ENCODE measurements around the gene P2RY14. TPM values are rescaled to one million over a fixed set of nuclear protein-coding genes. Genes with fewer than 3 reads are reported as not detected.

P2RY14 gene
- total and polyA plus RNA-seq, 2 of the 13 experiments (the other 11 are each of a cell fraction or from before 2014, with no cell fraction given) = not detected

DNA sequence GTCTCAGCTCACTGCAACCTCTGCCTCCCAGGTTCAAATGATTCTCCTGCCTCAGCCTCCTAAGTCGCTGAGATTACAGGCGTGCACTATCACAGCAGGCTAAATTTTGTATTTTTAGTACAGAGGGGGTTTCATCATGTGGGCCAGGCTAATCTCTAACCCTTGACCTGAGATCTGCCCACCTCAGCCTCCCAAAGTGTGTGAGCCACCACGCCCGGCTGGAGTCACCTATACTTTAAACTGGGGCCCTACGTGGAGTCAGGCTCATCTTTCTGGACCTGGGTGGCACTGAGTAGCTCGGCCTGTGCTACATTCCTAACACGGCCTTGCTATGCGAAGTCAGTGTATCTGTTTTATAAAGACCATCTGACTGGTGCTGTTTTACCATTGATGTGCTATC is 81.1 kb downstream of the P2RY14 start:
- intact Hi-C loops (cut with micrococcal nuclease; ENCODE audit: unreplicated experiment) (loop anchor here (5.0 kb wide), 1 partner anchor 1405 kb away; the partner anchor contains the start of gene ANKUB1), in situ Hi-C loops (cut with HindIII; ENCODE audit: extremely low pct_ligation_motif_present, low pct_unique_long_range_greater_than_20kb) (no loop called here)
- peak; percentile 30; the same call in 2 of the 3 replicates for ATAC-seq
- no peak for FAIRE-seq
- Histone ChIP-seq H3K4me3 (replicated peaks in 1 of 3; ENCODE audit: insufficient read depth in 1 of 3, low read depth in 2 of 3, low read length in 3 of 3) (peak overlapping the region in 1 of 3 experiments; percentile 18; a peak in 2 of 6 replicates), H3K79me2 (ENCODE audit: insufficient read depth, low read length) (no peaks in the 10 kb centered on the region), H3K36me3 (replicated peaks in 1 of 2; ENCODE audit: control insufficient read depth in 1 of 2, insufficient read depth in 2 of 2, low read length in 2 of 2) (no peaks in the 10 kb centered on the region), H3K27ac (ENCODE audit: extremely low read length, insufficient read depth, low read length) (peak overlapping the region; percentile 89), H4K20me1 (ENCODE audit: insufficient read depth, low read length) (no peaks in the 10 kb centered on the region), H3K4me2 (ENCODE audit: low read depth, low read length) (peak overlapping the region; percentile 31), H3K9me3 (ENCODE audit: low read length) (no peaks in the 10 kb centered on the region), H2AFZ (ENCODE audit: low read length) (no peak overlapping the region), H3K27me3 (ENCODE audit: control insufficient read depth in 1 of 2, insufficient read depth in 2 of 2, low read length in 2 of 2) (no peaks in the 10 kb centered on the region), H3K9ac (ENCODE audit: insufficient read depth, low read depth, low read length) (peak overlapping the region; percentile 65), H3K4me1 (ENCODE audit: insufficient read depth, low read length) (peaks cover 61% of the 10 kb centered on the region)
- BruUV-seq (replicated peaks) = no TSS peak
- 50% methylated on average over 8 of the region's 8 CpGs for WGBS (ENCODE audit: low lambda C conversion rate)
- DNase-seq (ENCODE audit: low spot score) = no peak
- ChIA-PET POLR2A (interaction anchor here (1.1 to 3.8 kb wide), 6 partner anchors 10 to 29 kb away, joined by 3 to 54 read pairs (median 8); no protein-coding TSS in a partner anchor), CTCF (ENCODE audit: low intra/inter-chr PET ratio, low total read pairs) (no interaction called here)
- no peak for TF ChIP-seq SRSF1 (optimal IDR thresholded peaks at IDR 0.05; ENCODE audit: low read depth, low read length)
- TF ChIP-seq, protein P1, sequence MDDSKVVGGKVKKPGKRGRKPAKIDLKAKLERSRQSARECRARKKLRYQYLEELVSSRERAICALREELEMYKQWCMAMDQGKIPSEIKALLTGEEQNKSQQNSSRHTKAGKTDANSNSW (CRISPR knock-in tag; IDR thresholded peaks at IDR 0.05; ENCODE audit: borderline replicate concordance) = no peak
- no peak for TF ChIP-seq ATF5 (CRISPR knock-in tag; IDR thresholded peaks at IDR 0.05; ENCODE audit: low read depth)
- TF ChIP-seq POGZ (CRISPR knock-in tag; IDR thresholded peaks at IDR 0.05) = no peak
- no peak for TF ChIP-seq ESRRA (CRISPR knock-in tag; IDR thresholded peaks at IDR 0.05; ENCODE audit: low read depth)
- no peak for TF ChIP-seq HOXA5 (CRISPR knock-in tag; IDR thresholded peaks at IDR 0.05)
- TF ChIP-seq, protein P2, sequence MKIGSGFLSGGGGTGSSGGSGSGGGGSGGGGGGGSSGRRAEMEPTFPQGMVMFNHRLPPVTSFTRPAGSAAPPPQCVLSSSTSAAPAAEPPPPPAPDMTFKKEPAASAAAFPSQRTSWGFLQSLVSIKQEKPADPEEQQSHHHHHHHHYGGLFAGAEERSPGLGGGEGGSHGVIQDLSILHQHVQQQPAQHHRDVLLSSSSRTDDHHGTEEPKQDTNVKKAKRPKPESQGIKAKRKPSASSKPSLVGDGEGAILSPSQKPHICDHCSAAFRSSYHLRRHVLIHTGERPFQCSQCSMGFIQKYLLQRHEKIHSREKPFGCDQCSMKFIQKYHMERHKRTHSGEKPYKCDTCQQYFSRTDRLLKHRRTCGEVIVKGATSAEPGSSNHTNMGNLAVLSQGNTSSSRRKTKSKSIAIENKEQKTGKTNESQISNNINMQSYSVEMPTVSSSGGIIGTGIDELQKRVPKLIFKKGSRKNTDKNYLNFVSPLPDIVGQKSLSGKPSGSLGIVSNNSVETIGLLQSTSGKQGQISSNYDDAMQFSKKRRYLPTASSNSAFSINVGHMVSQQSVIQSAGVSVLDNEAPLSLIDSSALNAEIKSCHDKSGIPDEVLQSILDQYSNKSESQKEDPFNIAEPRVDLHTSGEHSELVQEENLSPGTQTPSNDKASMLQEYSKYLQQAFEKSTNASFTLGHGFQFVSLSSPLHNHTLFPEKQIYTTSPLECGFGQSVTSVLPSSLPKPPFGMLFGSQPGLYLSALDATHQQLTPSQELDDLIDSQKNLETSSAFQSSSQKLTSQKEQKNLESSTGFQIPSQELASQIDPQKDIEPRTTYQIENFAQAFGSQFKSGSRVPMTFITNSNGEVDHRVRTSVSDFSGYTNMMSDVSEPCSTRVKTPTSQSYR (CRISPR knock-in tag; IDR thresholded peaks at IDR 0.05; ENCODE audit: borderline replicate concordance) = no peak
- TF ChIP-seq, protein P3, sequence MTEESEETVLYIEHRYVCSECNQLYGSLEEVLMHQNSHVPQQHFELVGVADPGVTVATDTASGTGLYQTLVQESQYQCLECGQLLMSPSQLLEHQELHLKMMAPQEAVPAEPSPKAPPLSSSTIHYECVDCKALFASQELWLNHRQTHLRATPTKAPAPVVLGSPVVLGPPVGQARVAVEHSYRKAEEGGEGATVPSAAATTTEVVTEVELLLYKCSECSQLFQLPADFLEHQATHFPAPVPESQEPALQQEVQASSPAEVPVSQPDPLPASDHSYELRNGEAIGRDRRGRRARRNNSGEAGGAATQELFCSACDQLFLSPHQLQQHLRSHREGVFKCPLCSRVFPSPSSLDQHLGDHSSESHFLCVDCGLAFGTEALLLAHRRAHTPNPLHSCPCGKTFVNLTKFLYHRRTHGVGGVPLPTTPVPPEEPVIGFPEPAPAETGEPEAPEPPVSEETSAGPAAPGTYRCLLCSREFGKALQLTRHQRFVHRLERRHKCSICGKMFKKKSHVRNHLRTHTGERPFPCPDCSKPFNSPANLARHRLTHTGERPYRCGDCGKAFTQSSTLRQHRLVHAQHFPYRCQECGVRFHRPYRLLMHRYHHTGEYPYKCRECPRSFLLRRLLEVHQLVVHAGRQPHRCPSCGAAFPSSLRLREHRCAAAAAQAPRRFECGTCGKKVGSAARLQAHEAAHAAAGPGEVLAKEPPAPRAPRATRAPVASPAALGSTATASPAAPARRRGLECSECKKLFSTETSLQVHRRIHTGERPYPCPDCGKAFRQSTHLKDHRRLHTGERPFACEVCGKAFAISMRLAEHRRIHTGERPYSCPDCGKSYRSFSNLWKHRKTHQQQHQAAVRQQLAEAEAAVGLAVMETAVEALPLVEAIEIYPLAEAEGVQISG (CRISPR knock-in tag; IDR thresholded peaks at IDR 0.05) = no peak
- TF ChIP-seq ELF3 (CRISPR knock-in tag; IDR thresholded peaks at IDR 0.05) = peak; percentile 20; the same call in 1 of the 2 replicates
- no peak for TF ChIP-seq MTA1 (CRISPR knock-in tag; IDR thresholded peaks at IDR 0.05; ENCODE audit: borderline replicate concordance)
- peak; percentile 52; the same call in 1 of the 2 replicates for TF ChIP-seq SALL1 (CRISPR knock-in tag; IDR thresholded peaks at IDR 0.05)
- TF ChIP-seq MAX (IDR thresholded peaks at IDR 0.05) = peak; percentile 28; the same call in 1 of the 2 replicates
- no peak for TF ChIP-seq RFX1 (IDR thresholded peaks at IDR 0.05)
- no peak for TF ChIP-seq USF2 (IDR thresholded peaks at IDR 0.05; ENCODE audit: low read depth, low read length)
- TF ChIP-seq USF2 (CRISPR knock-in tag; IDR thresholded peaks at IDR 0.05; ENCODE audit: borderline replicate concordance) = no peak
- no peak for TF ChIP-seq ZNF296 (CRISPR knock-in tag; conservative IDR thresholded peaks at IDR 0.05)
- TF ChIP-seq POLR2AphosphoS2 (IDR thresholded peaks at IDR 0.05; ENCODE audit: low read depth, low read length) = no peak

Measured in HepG2 (cell line).